ENCODE measurements around the gene ZNRF3.
A peak's percentile ranks its signal among the peaks of the same experiment; 100 is the strongest.

The ZNRF3 gene

GRCh38 chr22:28910569-28911303 is 27.4 kb downstream of the ZNRF3 start:
- DNase-seq: no peak

GRCh38 chr22:28911304-28911690 is 27.9 kb downstream of the ZNRF3 start:
- DNase-seq: no peak

- no peak for DNase-seq
Measured at GRCh38 chr22:28911777-28912669, 28.7 kb downstream of the ZNRF3 start.

- no peak for DNase-seq
Measured at GRCh38 chr22:28914201-28914600, 30.8 kb downstream of the ZNRF3 start.

GRCh38 chr22:28915969-28916368 is 32.6 kb downstream of the ZNRF3 start:
- DNase-seq: no peak

GRCh38 chr22:28917747-28918549 is 34.6 kb downstream of the ZNRF3 start:
- DNase-seq: peak; percentile 71

- no peak for DNase-seq
Measured at GRCh38 chr22:28918550-28919271, 35.3 kb downstream of the ZNRF3 start.

- no peak for DNase-seq
Measured at GRCh38 chr22:28920757-28921584, 37.6 kb downstream of the ZNRF3 start.

- DNase-seq: no peak
Measured at GRCh38 chr22:28921585-28921879, 38.2 kb downstream of the ZNRF3 start.

GRCh38 chr22:28922540-28923244 is 39.3 kb downstream of the ZNRF3 start:
- DNase-seq: no peak

GRCh38 chr22:28923826-28924732 is 40.7 kb downstream of the ZNRF3 start:
- peak; percentile 74 for DNase-seq

- no peak for DNase-seq
Measured at GRCh38 chr22:28925916-28926315, 42.5 kb downstream of the ZNRF3 start.

- DNase-seq: no peak
Measured at GRCh38 chr22:28927630-28928029, 44.3 kb downstream of the ZNRF3 start.

- no peak for DNase-seq
Measured at GRCh38 chr22:28929197-28929596, 45.8 kb downstream of the ZNRF3 start.

GRCh38 chr22:28930357-28931007 is 47.1 kb downstream of the ZNRF3 start:
- DNase-seq: no peak

GRCh38 chr22:28931844-28932567 is 48.6 kb downstream of the ZNRF3 start:
- DNase-seq: no peak

GRCh38 chr22:28933321-28933720 is 49.9 kb downstream of the ZNRF3 start:
- DNase-seq: no peak

- no peak for DNase-seq
Measured at GRCh38 chr22:28934026-28934425, 50.7 kb downstream of the ZNRF3 start.

- no peak for DNase-seq
Measured at GRCh38 chr22:28935140-28935539, 51.8 kb downstream of the ZNRF3 start.
